Fibroblast of villous mesenchyme (primary cell): Measurements from ENCODE around the gene XRCC6. TPM values are rescaled to one million over a fixed set of nuclear protein-coding genes. Genes with fewer than 3 reads are reported as not detected.
"Not testable (repeated sequence)": the region's sequence is repeated elsewhere in the genome, so short reads cannot be mapped to it uniquely, and the experiment has no call there.

Experiments used
- DNase-seq: peaks from one replicate; pipeline ENCODE4 v3.0.0-alpha.2; 2010; ENCODE audit warnings: low read depth
- H3K4me3 ChIP-seq: 2 replicates; pipeline ENCODE4 v1.5.1; 2011; ENCODE audit warnings: low read depth, mild to moderate bottlenecking, low read length
- CTCF ChIP-seq: IDR thresholded peaks from 2 replicates; pipeline ENCODE4 v1.5.1; 2012; ENCODE audit warnings: low read depth, mild to moderate bottlenecking, low read length; ENCODE audit not compliant: insufficient read depth
- total RNA-seq: library from RNA; depleted of rRNA; stranded (reverse); fragments of >200 nt; gene quantifications from 2 replicates; pipeline ENCODE4 v1.2.3, GENCODE V29; 2012

Gene XRCC6
- 302 and 350 TPM in 2 replicates for total RNA-seq

GRCh38 chr22:41621099-41621910 lies at the start of gene XRCC6:
XRCC6 (plus strand) TSS chr22:41621295; CDS start chr22:41622005, 710 bp downstream.
- peak within 1 kb of the TSS; percentile 99 for H3K4me3 ChIP-seq
- TF ChIP-seq CTCF: no peak
- DNase-seq: peak; percentile 100

GRCh38 chr22:41571786-41572185 lies 49.3 kb upstream of the XRCC6 start:
- TF ChIP-seq CTCF: no peak
- H3K4me3 ChIP-seq: no peak overlapping the region
- no peak for DNase-seq

GRCh38 chr22:41572305-41572704 lies 48.8 kb upstream of the XRCC6 start:
- DNase-seq, H3K4me3 ChIP-seq: not testable (repeated sequence)

GRCh38 chr22:41573677-41574076 lies 47.4 kb upstream of the XRCC6 start:
- TF ChIP-seq CTCF: no peak
- no peak overlapping the region for H3K4me3 ChIP-seq
- no peak for DNase-seq

- no peak overlapping the region for H3K4me3 ChIP-seq
- TF ChIP-seq CTCF: no peak
- DNase-seq: peak; percentile 34
These were observed 46.2 kb upstream of the XRCC6 start for GRCh38 chr22:41574847-41575381.

GRCh38 chr22:41575533-41575932 lies 45.6 kb upstream of the XRCC6 start:
- no peak for TF ChIP-seq CTCF
- H3K4me3 ChIP-seq: no peak overlapping the region
- no peak for DNase-seq

GRCh38 chr22:41576877-41577276 lies 44.2 kb upstream of the XRCC6 start:
- TF ChIP-seq CTCF: peak; percentile 76
- H3K4me3 ChIP-seq: no peak overlapping the region
- peak; percentile 59 for DNase-seq
